Memory B cell (primary cell): Measurements from ENCODE around the gene MAD1L1.
"Not testable (repeated sequence)": the region's sequence is repeated elsewhere in the genome, so short reads cannot be mapped to it uniquely, and the experiment has no call there.

ENCODE experiments used
- ATAC-seq: fragments of 150-1000 bp; cut with Tn5 transposase; 2 replicates; pipeline ENCODE4 v1.10.0; 2021; ENCODE audit warnings: low read depth, mild to moderate bottlenecking, moderate library complexity
- DNase-seq, 2 donors: peaks; one replicate each; pipeline ENCODE4 v3.0.0; 2022; ENCODE audit warnings: low spot score in 2 of 2
- H3K27ac Mint-ChIP-seq: one replicate; pipeline ENCODE4 v1.8.0; 2022; ENCODE audit warnings: mild to moderate bottlenecking, moderate library complexity, mixed read lengths
- H3K27me3 Mint-ChIP-seq: one replicate; pipeline ENCODE4 v1.8.0; 2022; ENCODE audit warnings: mixed read lengths
- H3K36me3 Mint-ChIP-seq: one replicate; pipeline ENCODE4 v1.8.0; 2022; ENCODE audit warnings: mild to moderate bottlenecking, mixed read lengths
- H3K4me1 Mint-ChIP-seq: one replicate; pipeline ENCODE4 v1.8.0; 2022; ENCODE audit warnings: mixed read lengths
- H3K4me3 Mint-ChIP-seq: one replicate; pipeline ENCODE4 v1.8.0; 2022; ENCODE audit warnings: mild to moderate bottlenecking, moderate library complexity, mixed read lengths
- H3K9me3 Mint-ChIP-seq: one replicate; pipeline ENCODE4 v1.8.0; 2022; ENCODE audit warnings: mixed read lengths

MAD1L1 gene

GRCh38 chr7:1883031-1883761, 349.5 kb downstream of the MAD1L1 start:
- Mint-ChIP-seq H3K4me1 (peaks cover 7% of the 10 kb centered on the region), H3K9me3 (no peaks in the 10 kb centered on the region), H3K4me3 (no peak overlapping the region), H3K27me3 (no peaks in the 10 kb centered on the region), H3K27ac (peak overlapping the region; percentile 35), H3K36me3 (peaks cover 6% of the 10 kb centered on the region)
- no peak for ATAC-seq
- DNase-seq = no peak

DNA sequence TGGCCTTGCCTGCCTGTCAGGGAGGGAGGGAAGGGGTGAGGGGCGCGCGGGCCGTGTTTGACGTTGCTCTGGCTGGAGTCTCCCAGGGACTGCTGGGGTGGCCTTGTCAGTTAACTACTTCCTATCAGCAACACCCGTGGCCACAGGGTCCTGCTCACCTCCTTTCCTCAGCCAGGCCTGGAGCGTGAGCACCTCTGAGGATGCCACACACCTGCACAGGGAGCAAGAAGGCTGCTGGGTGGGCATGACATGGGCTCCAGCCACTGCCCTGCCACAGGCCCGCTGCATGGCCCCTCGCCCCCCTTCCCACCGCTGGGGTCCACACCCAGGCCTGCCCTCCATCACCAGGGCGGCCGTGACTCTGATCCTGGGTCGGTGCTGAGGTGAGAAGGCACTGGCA, 350.3 kb downstream of the MAD1L1 start:
- ATAC-seq (no peak), DNase-seq (no peak)
- Mint-ChIP-seq H3K9me3 (peaks cover 2% of the 10 kb centered on the region), H3K4me1 (peaks cover 7% of the 10 kb centered on the region), H3K27me3 (no peaks in the 10 kb centered on the region), H3K4me3 (no peak overlapping the region), H3K27ac (no peak overlapping the region), H3K36me3 (peaks cover 8% of the 10 kb centered on the region)

- H3K27ac Mint-ChIP-seq = no peak overlapping the region
- H3K4me1 Mint-ChIP-seq = peaks cover 7% of the 10 kb centered on the region
- H3K27me3 Mint-ChIP-seq = no peaks in the 10 kb centered on the region
- H3K36me3 Mint-ChIP-seq = peaks cover 8% of the 10 kb centered on the region
- ATAC-seq = no peak
- peaks cover 2% of the 10 kb centered on the region for H3K9me3 Mint-ChIP-seq
- no peak overlapping the region for H3K4me3 Mint-ChIP-seq
- DNase-seq = no peak
Measured at GRCh38 chr7:1881946-1882345, 350.8 kb downstream of the MAD1L1 start.

DNA sequence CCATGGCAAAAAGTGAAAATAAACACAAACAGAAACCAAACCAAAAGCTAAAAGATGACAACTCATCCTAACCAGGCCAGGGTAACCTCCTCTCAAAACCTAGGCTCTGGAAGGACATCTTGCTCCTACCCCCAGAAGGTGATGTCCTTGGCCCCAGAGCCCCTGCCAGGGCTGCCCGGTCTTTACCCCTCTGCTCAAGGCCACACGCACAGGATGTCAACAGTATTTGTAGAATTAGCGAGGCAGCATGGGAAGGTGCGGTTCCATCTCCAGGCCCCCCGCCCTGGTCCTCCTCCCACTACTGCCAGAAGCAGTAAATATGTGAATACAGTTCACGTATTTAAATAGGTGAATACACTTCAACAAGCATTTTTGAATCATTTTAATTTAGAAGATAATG, 356.1 kb downstream of the MAD1L1 start:
- not testable (repeated sequence) for H3K27me3 Mint-ChIP-seq, DNase-seq, H3K27ac Mint-ChIP-seq, H3K4me1 Mint-ChIP-seq, H3K36me3 Mint-ChIP-seq, H3K4me3 Mint-ChIP-seq, H3K9me3 Mint-ChIP-seq, ATAC-seq

DNA sequence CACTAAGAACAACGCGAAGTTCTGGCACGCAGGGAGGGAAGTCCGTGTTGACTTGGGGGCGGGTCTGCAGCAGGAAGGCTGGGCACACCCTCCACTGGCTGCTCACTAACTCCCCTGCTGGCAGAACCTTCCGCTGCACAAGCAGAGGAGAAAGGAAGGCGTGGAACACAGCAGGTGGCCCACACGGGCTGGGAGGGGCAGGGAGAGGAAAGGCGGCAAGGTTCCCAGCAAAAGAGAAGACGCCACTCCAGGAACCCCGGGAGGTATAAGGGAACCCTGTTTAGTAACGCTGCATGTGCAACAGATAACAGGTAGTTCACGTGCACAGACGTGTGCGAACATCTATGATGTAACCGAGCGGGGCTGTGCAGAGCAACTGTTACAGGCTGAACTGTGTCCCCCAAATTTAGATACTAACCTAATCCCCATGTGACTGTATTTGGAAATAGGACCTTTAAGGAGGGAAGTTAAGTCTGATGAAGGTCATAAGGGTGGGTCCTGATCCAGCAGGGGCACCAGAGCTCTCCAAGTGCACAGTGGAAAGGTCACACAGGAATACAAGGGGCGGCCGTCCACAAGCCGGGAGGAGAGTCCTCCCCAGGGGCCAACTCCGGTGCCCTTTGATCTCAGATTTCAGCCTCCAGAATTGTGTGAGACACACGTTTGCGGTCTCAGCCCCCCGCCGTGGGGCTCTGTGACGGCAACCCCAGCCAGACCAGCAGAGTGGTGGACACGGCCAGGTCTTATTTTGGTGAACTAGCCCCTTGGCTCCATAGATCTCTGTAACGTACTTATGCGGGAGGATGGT, 357.1 kb downstream of the MAD1L1 start:
- not testable (repeated sequence) for H3K27ac Mint-ChIP-seq, H3K4me3 Mint-ChIP-seq, DNase-seq, H3K9me3 Mint-ChIP-seq, H3K36me3 Mint-ChIP-seq, H3K27me3 Mint-ChIP-seq, H3K4me1 Mint-ChIP-seq
- peak; percentile 100 for ATAC-seq

DNA sequence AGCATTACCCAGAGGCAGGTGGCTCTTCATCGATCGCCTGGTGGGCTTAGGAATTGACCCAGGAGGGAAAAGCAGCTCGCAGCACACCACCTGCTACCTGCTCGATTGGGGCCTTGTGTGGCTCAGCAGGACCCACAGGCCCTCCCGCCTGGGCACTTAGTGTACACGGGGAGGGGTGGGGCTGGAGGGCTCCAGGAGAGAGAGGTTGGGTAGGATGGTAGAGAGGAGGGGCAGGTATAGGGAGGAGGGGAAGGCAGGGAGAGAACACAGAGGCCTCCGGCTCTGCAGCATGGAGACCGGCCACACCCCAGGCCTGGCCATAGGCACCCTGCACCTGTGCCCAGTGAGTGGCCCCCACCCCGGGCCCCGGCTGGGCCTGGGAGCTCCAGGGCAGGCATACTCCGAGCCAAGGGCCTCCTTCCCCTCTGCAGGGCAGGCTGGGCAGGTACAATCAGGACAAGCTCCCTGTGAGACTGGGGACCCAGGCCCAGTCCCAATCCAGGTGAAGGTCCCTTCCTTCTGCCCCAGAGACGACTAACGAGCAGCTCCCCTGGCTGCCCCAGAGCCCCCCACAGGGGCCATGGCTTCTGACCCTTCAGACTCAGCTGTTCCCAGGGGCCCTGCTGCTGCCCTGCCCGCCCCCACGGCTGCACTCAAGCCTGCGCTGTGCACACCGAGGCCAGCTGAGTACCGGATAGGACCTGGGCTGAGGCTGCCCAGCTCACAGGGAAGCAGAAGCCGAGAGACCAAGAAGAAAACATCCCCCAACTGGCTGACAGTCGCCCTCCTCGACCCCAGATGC, 358.0 kb downstream of the MAD1L1 start:
- not testable (repeated sequence) for H3K27me3 Mint-ChIP-seq

DNA sequence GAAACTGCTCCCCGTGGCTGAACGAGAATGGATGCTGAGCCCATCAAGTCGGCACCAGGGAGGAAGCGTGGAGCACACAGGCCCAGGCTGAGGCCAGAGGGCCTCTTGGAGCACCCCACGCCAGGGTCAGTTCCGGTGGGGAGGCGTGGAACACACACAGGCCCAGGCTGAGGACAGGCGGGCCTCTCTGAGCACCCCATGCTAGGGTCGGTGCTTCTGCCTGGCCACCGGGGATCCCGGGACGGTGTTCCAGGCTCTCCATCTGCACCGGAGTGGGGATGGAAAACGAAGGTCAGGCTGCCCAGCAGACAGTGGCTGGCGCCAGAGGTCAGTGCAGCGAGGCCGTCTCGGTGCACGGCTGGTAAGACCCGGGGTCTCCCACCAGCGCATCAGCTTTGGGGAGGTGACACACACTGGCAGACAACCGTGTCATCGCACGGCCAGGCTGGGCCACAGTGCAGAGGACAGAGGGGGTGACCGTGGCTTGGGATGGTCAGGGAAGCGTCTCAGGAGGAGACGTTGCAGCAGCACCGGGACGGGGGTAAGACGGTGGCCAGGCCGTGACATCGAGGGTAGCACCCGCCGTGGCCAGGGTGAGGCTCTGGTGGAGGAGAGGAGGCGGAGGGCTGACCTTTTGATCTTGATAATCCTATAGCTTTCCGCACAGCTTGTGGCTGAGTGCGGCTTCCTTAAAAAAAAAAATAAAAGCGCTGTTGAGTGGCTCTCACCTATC, 358.7 kb downstream of the MAD1L1 start:
- ATAC-seq = no peak
- H3K27me3 Mint-ChIP-seq = no peaks in the 10 kb centered on the region
- peaks cover 8% of the 10 kb centered on the region for H3K4me1 Mint-ChIP-seq
- peak overlapping the region; percentile 12 for H3K27ac Mint-ChIP-seq
- no peak for DNase-seq
- H3K9me3 Mint-ChIP-seq = peaks cover 2% of the 10 kb centered on the region
- H3K36me3 Mint-ChIP-seq = peaks cover 3% of the 10 kb centered on the region
- no peak overlapping the region for H3K4me3 Mint-ChIP-seq

More for the DNA sequence above, 358.0 kb downstream of the MAD1L1 start:
- not testable (repeated sequence) for DNase-seq, H3K9me3 Mint-ChIP-seq, ATAC-seq, H3K27ac Mint-ChIP-seq, H3K4me3 Mint-ChIP-seq, H3K36me3 Mint-ChIP-seq, H3K4me1 Mint-ChIP-seq

DNA sequence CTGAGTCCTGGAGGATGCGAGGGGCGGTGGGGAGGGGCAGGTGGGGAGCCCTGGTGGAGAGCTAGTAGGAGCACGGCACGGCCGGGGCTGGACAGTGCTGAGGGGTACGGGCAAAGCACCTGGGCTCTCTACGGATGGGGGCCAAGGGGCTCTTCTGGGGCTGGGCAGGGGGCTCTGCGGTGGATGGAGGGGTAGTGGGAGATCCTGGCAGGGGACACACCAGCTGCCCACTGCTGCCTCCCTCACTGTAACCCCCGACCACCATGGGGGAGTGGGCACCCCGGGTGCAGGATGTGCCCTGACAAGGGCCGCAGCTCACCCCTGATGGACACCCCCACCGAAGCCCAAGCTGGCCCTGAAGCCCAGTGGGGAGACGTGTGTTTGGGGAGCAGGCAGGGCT, 359.3 kb downstream of the MAD1L1 start:
- H3K4me1 Mint-ChIP-seq = peaks cover 8% of the 10 kb centered on the region
- H3K9me3 Mint-ChIP-seq = peaks cover 2% of the 10 kb centered on the region
- ATAC-seq (no peak), DNase-seq (no peak)
- no peaks in the 10 kb centered on the region for H3K27me3 Mint-ChIP-seq
- H3K36me3 Mint-ChIP-seq = peaks cover 3% of the 10 kb centered on the region
- H3K4me3 Mint-ChIP-seq = no peak overlapping the region
- no peak overlapping the region for H3K27ac Mint-ChIP-seq

- ATAC-seq = no peak
- Mint-ChIP-seq H3K27ac (no peak overlapping the region), H3K4me3 (no peak overlapping the region), H3K9me3 (peaks cover 2% of the 10 kb centered on the region), H3K36me3 (peaks cover 3% of the 10 kb centered on the region), H3K27me3 (no peaks in the 10 kb centered on the region), H3K4me1 (peaks cover 8% of the 10 kb centered on the region)
- DNase-seq = no peak
Measured at GRCh38 chr7:1873070-1873405, 359.7 kb downstream of the MAD1L1 start.

- no peak overlapping the region for H3K4me3 Mint-ChIP-seq
- DNase-seq (no peak), ATAC-seq (no peak)
- H3K27me3 Mint-ChIP-seq = no peaks in the 10 kb centered on the region
- no peaks in the 10 kb centered on the region for H3K36me3 Mint-ChIP-seq
- no peak overlapping the region for H3K27ac Mint-ChIP-seq
- H3K4me1 Mint-ChIP-seq = peaks cover 8% of the 10 kb centered on the region
- no peaks in the 10 kb centered on the region for H3K9me3 Mint-ChIP-seq
Measured at GRCh38 chr7:1872191-1873069, 360.3 kb downstream of the MAD1L1 start.

GRCh38 chr7:1869452-1870130, 363.2 kb downstream of the MAD1L1 start:
- no peaks in the 10 kb centered on the region for H3K27me3 Mint-ChIP-seq
- no peak for DNase-seq
- ATAC-seq = no peak
- no peaks in the 10 kb centered on the region for H3K9me3 Mint-ChIP-seq
- H3K4me3 Mint-ChIP-seq = no peak overlapping the region
- H3K27ac Mint-ChIP-seq = no peak overlapping the region
- peaks cover 4% of the 10 kb centered on the region for H3K36me3 Mint-ChIP-seq
- H3K4me1 Mint-ChIP-seq = peaks cover 4% of the 10 kb centered on the region

- no peak overlapping the region for H3K27ac Mint-ChIP-seq
- peaks cover 4% of the 10 kb centered on the region for H3K36me3 Mint-ChIP-seq
- no peak overlapping the region for H3K4me3 Mint-ChIP-seq
- H3K9me3 Mint-ChIP-seq = no peaks in the 10 kb centered on the region
- H3K4me1 Mint-ChIP-seq = peaks cover 4% of the 10 kb centered on the region
- no peaks in the 10 kb centered on the region for H3K27me3 Mint-ChIP-seq
- DNase-seq (no peak), ATAC-seq (no peak)
Measured at GRCh38 chr7:1868516-1869165, 364.1 kb downstream of the MAD1L1 start.
